ENCODE results near the gene ME1.

ME1 gene

GRCh38 chr6:83369692-83370091 is 61.2 kb downstream of the ME1 start:
- no peak for TF ChIP-seq REST (IDR thresholded peaks at IDR 0.05; ENCODE audit: low read depth)
- TF ChIP-seq ZBTB7A (IDR thresholded peaks at IDR 0.05; ENCODE audit: low read depth): no peak
- TF ChIP-seq USF1 (IDR thresholded peaks at IDR 0.05): no peak
- TF ChIP-seq TAF1 (IDR thresholded peaks at IDR 0.05; ENCODE audit: low read depth): no peak
- TF ChIP-seq CEBPB (IDR thresholded peaks at IDR 0.05): no peak
- TF ChIP-seq EP300 (IDR thresholded peaks at IDR 0.05; ENCODE audit: borderline replicate concordance): no peak

GRCh38 chr6:83368577-83368976 is 62.3 kb downstream of the ME1 start:
- no peak for TF ChIP-seq USF1 (IDR thresholded peaks at IDR 0.05)
- no peak for TF ChIP-seq REST (IDR thresholded peaks at IDR 0.05; ENCODE audit: low read depth)
- no peak for TF ChIP-seq NFIC (IDR thresholded peaks at IDR 0.05)
- TF ChIP-seq TCF12 (IDR thresholded peaks at IDR 0.05; ENCODE audit: low read depth): no peak
- TF ChIP-seq TEAD4 (IDR thresholded peaks at IDR 0.05): no peak
- TF ChIP-seq RAD21 (IDR thresholded peaks at IDR 0.05; ENCODE audit: low read depth): no peak
- TF ChIP-seq ZBTB7A (IDR thresholded peaks at IDR 0.05; ENCODE audit: low read depth): no peak
- no peak for TF ChIP-seq EGR1 (IDR thresholded peaks at IDR 0.05)

- TF ChIP-seq REST (IDR thresholded peaks at IDR 0.05; ENCODE audit: low read depth) (no peak), ZBTB7A (IDR thresholded peaks at IDR 0.05; ENCODE audit: low read depth) (no peak), EP300 (IDR thresholded peaks at IDR 0.05; ENCODE audit: borderline replicate concordance) (no peak), TAF1 (IDR thresholded peaks at IDR 0.05; ENCODE audit: low read depth) (no peak)
Observed at GRCh38 chr6:83367104-83367503, 63.7 kb downstream of the ME1 start.

GRCh38 chr6:83365931-83366330 is 64.9 kb downstream of the ME1 start:
- no peak for TF ChIP-seq REST (IDR thresholded peaks at IDR 0.05; ENCODE audit: low read depth)
- no peak for TF ChIP-seq USF1 (IDR thresholded peaks at IDR 0.05)
- TF ChIP-seq EP300 (IDR thresholded peaks at IDR 0.05; ENCODE audit: borderline replicate concordance): no peak
- no peak for TF ChIP-seq ZBTB7A (IDR thresholded peaks at IDR 0.05; ENCODE audit: low read depth)
- no peak for TF ChIP-seq TAF1 (IDR thresholded peaks at IDR 0.05; ENCODE audit: low read depth)
- TF ChIP-seq MAX (IDR thresholded peaks at IDR 0.05): no peak
- TF ChIP-seq YY1 (IDR thresholded peaks at IDR 0.05; ENCODE audit: low read depth): no peak
- TF ChIP-seq TCF12 (IDR thresholded peaks at IDR 0.05; ENCODE audit: low read depth): no peak
- TF ChIP-seq NFIC (IDR thresholded peaks at IDR 0.05): no peak
- TF ChIP-seq CEBPB (IDR thresholded peaks at IDR 0.05): no peak
- no peak for TF ChIP-seq CREB1 (IDR thresholded peaks at IDR 0.05; ENCODE audit: low read depth)
- TF ChIP-seq EGR1 (IDR thresholded peaks at IDR 0.05): no peak
- no peak for TF ChIP-seq RAD21 (IDR thresholded peaks at IDR 0.05; ENCODE audit: low read depth)
- no peak for TF ChIP-seq TEAD4 (IDR thresholded peaks at IDR 0.05)
- no peak for TF ChIP-seq FOXM1 (IDR thresholded peaks at IDR 0.05; ENCODE audit: borderline replicate concordance, low read depth)
